Subcutaneous abdominal adipose tissue (tissue), 5 donors: Measurements from ENCODE around the gene ODAD4.
"Not testable (repeated sequence)": the region's sequence is repeated elsewhere in the genome, so short reads cannot be mapped to it uniquely, and the experiment has no call there.

Experiments used
- H3K27ac ChIP-seq: one replicate; pipeline ENCODE4 v1.7.0; 2013; ENCODE audit warnings: low read depth, mild to moderate bottlenecking, inconsistent platforms, low read length, moderate library complexity
- H3K27me3 ChIP-seq, 5 donors: one replicate each; pipeline ENCODE4 v1.7.0; 2013; ENCODE audit warnings: low read length in 5 of 5, inconsistent platforms in 1 of 5; ENCODE audit not compliant: control insufficient read depth in 5 of 5, insufficient read depth in 4 of 5
- H3K36me3 ChIP-seq, 5 donors: one replicate each; pipeline ENCODE4 v1.7.0; 2013; ENCODE audit warnings: low read length in 5 of 5; ENCODE audit not compliant: control insufficient read depth in 5 of 5, insufficient read depth in 5 of 5
- H3K4me1 ChIP-seq, 5 donors: one replicate each; pipeline ENCODE4 v1.7.0; 2013; ENCODE audit warnings: low read length in 5 of 5, mild to moderate bottlenecking in 3 of 5, moderate library complexity in 1 of 5; ENCODE audit not compliant: control insufficient read depth in 5 of 5, insufficient read depth in 5 of 5
- H3K4me3 ChIP-seq, 5 donors: one replicate each; pipeline ENCODE4 v1.7.0; 2013; ENCODE audit warnings: low read length in 5 of 5, low read depth in 1 of 5
- H3K9ac ChIP-seq, 5 donors: one replicate each; pipeline ENCODE4 v1.7.0; 2013; ENCODE audit warnings: low read length in 5 of 5, mild to moderate bottlenecking in 4 of 5, moderate library complexity in 3 of 5
- H3K9me3 ChIP-seq, 5 donors: one replicate each; pipeline ENCODE4 v1.7.0; 2013; ENCODE audit warnings: low read length in 5 of 5; ENCODE audit not compliant: control insufficient read depth in 5 of 5
- donor health status: healthy.
- donor health status: healthy.
- donor health status: healthy.
- donor health status: healthy.
- donor health status: healthy.

ODAD4 gene

GRCh38 chr17:41919165-41919817, 11.1 kb upstream of the ODAD4 start:
- H3K27ac ChIP-seq, result peak overlapping the region; percentile 72
- no peaks in the 10 kb centered on the region for H3K27me3 ChIP-seq
- peak overlapping the region; percentile 42 to 97 (median 84) for H3K4me3 ChIP-seq
- no peaks in the 10 kb centered on the region for H3K9me3 ChIP-seq
- H3K9ac ChIP-seq, result peak overlapping the region in 4 of 5 donors; percentile 6 to 92 (median 80)
- peaks cover 5 to 53% (median 34%) of the 10 kb centered on the region in 5 donors for H3K4me1 ChIP-seq
- peaks cover 0 to 2% (median 0%) of the 10 kb centered on the region in 5 donors for H3K36me3 ChIP-seq

GRCh38 chr17:41919840-41920579, 10.4 kb upstream of the ODAD4 start:
- Histone ChIP-seq H3K4me3 (peak overlapping the region in 2 of 5 donors; percentile 84 to 97), H3K36me3 (peaks cover 0 to 2% (median 0%) of the 10 kb centered on the region in 5 donors), H3K4me1 (peaks cover 5 to 46% (median 26%) of the 10 kb centered on the region in 5 donors), H3K9ac (peak overlapping the region in 3 of 5 donors; percentile 6 to 71 (median 68)), H3K27ac (peak overlapping the region; percentile 72), H3K27me3 (no peaks in the 10 kb centered on the region), H3K9me3 (no peaks in the 10 kb centered on the region)

- no peaks in the 10 kb centered on the region for H3K27me3 ChIP-seq
- no peak overlapping the region for H3K27ac ChIP-seq
- peaks cover 5 to 40% (median 25%) of the 10 kb centered on the region in 5 donors for H3K4me1 ChIP-seq
- H3K36me3 ChIP-seq, result no peaks in the 10 kb centered on the region
- no peaks in the 10 kb centered on the region for H3K9me3 ChIP-seq
- H3K9ac ChIP-seq, result no peak overlapping the region
- no peak overlapping the region for H3K4me3 ChIP-seq
Measured at GRCh38 chr17:41920580-41920955, 9.8 kb upstream of the ODAD4 start.

DNA sequence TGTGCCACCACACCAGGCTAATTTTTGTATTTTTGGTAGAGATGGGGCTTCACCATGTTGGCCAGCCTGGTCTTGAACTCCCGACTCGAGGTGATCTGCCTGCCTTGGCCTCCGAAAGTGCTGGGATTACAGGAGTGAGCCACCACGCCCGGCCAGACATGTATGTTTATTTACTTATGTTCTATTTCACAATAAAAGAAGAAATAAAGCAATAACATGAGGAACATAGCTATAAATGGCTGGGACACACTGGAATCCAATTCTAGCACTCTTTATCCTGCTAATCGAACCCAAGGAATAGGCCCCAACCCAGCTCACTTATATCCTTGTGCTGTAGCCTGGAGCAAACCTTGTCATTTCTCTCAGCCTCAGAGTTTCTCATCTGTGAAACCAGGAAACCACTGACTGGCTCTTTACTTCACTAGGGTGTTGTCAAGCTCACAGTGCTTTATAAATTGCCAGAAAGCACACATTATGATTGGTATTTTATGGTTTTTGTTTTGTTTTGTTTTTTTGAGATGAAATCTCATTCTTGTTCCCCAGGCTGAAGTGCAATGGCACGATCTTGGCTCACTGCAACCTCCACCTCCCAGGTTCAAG, 4.3 kb upstream of the ODAD4 start:
- H3K9me3 ChIP-seq, result no peaks in the 10 kb centered on the region
- no peak overlapping the region for H3K9ac ChIP-seq
- H3K4me1 ChIP-seq, result peaks cover 0 to 16% (median 11%) of the 10 kb centered on the region in 5 donors
- no peak overlapping the region for H3K27ac ChIP-seq
- no peaks in the 10 kb centered on the region for H3K27me3 ChIP-seq
- H3K36me3 ChIP-seq, result no peaks in the 10 kb centered on the region
- no peak overlapping the region for H3K4me3 ChIP-seq

DNA sequence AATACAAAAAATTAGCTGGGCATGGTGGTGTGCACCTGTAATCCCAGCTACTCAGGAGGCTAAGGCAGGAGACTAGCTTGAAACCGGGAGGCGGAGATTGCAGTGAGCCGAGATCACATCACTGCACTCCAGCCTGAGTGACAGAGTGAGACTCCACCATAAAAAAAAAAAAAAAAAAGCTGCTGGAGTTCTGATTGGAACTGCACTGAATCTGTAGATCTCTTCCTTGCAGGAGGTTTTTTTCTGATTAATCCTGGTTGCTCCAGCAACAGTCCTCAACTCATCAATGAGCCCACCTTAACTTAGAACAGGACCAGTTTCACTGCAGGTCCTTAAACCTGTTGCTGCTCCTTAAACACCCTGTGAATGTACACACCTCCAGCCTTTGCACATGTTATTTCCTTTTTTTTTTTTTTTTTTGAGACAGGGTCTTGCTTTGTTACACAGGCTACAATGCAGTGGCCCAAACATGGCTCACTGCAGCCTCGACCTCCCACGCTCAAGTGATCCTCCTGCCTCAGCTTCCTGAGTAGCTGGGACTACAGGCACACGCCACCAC, 1.6 kb upstream of the ODAD4 start:
- H3K27me3 ChIP-seq, result no peaks in the 10 kb centered on the region
- no peaks in the 10 kb centered on the region for H3K36me3 ChIP-seq
- no peak overlapping the region for H3K27ac ChIP-seq
- H3K4me1 ChIP-seq, result peaks cover 0 to 34% (median 11%) of the 10 kb centered on the region in 5 donors
- no peaks in the 10 kb centered on the region for H3K9me3 ChIP-seq
- no peak overlapping the region for H3K4me3 ChIP-seq
- no peak overlapping the region for H3K9ac ChIP-seq

DNA sequence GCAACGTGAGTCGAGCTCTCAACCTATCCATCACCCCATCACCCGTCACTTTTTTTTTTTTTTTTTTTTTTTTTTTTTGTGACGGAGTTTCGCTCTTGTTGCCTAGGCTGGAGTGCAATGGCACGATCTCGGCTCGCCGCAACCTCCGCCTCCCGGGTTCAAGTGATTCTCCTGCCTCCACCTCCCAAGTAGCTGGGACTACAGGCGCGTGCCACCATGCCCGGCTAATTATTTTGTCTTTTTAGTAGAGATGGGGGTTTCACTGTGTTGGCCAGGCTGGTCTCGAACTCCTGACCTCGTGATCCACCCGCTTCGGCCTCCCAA, 378 bp downstream of the ODAD4 start:
- not testable (repeated sequence) for H3K36me3 ChIP-seq, H3K9me3 ChIP-seq, H3K27me3 ChIP-seq, H3K9ac ChIP-seq, H3K27ac ChIP-seq
- Histone ChIP-seq H3K4me1 (peaks cover 0 to 34% (median 11%) of the 10 kb centered on the region in 5 donors), H3K4me3 (peak overlapping the region; percentile 68 to 85 (median 77))

DNA sequence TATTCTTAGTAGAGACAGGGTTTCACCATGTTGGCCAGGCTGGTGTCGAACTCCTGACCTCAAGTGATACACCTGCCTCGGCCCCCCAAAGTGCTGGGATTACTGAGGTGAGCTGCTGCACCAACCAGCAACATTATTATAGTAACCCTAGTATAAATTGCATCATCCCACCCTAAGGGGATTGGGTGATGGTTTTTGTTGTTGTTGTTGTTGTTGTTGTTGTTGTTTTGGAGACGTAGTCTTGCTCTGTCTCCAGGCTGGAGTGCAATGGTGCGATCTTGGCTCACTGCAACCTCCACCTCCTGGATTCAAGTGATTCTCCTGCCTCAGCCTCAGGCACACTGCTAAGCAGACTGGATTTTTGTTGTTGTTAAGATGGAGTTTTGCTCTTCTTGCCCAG, 1.3 kb downstream of the ODAD4 start:
- not testable (repeated sequence) for H3K9me3 ChIP-seq, H3K27me3 ChIP-seq, H3K9ac ChIP-seq, H3K36me3 ChIP-seq, H3K27ac ChIP-seq, H3K4me3 ChIP-seq
- H3K4me1 ChIP-seq, result peaks cover 0 to 34% (median 11%) of the 10 kb centered on the region in 5 donors

DNA sequence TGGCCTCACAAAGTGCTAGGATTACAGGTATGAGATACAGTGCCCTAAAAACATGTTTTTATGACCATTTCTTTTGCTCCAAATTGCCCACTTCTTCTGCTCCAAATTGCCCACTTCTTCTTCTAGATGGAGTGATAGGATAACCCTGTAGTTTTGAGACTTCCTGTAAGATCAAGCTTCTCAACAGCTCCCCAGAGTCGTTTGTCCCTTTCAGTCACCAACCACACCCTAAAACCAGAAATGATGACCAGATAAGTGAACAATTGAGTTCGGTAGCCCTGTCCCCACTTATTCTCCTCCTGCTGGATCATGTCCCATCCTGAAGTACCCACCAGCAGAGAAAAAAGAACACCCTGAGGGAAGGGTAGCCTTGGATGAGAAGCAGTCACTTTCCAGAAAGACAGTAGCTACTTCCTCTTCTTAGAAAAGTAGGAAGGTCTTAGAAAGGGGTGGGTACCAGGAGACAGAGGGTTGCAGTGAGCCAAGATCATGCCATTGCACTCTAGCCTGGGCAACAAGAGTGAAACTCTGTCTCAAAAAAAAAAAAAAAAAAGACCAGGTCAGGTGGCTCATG, 2.5 kb downstream of the ODAD4 start:
- Histone ChIP-seq H3K36me3 (no peaks in the 10 kb centered on the region), H3K4me1 (peaks cover 0 to 40% (median 14%) of the 10 kb centered on the region in 5 donors), H3K4me3 (no peak overlapping the region), H3K9me3 (no peaks in the 10 kb centered on the region), H3K27ac (no peak overlapping the region), H3K27me3 (no peaks in the 10 kb centered on the region), H3K9ac (no peak overlapping the region)

GRCh38 chr17:41935641-41936040, 5.2 kb downstream of the ODAD4 start:
- Histone ChIP-seq H3K9me3 (no peaks in the 10 kb centered on the region), H3K27ac (no peak overlapping the region), H3K27me3 (no peaks in the 10 kb centered on the region), H3K4me3 (no peak overlapping the region), H3K4me1 (peaks cover 0 to 55% (median 26%) of the 10 kb centered on the region in 5 donors), H3K9ac (no peak overlapping the region), H3K36me3 (no peaks in the 10 kb centered on the region)
